ENCODE data around the gene ADAMTS7.
"Not testable (repeated sequence)": the region's sequence is repeated elsewhere in the genome, so short reads cannot be mapped to it uniquely, and the experiment has no call there.

ADAMTS7 gene

GRCh38 chr15:78831229-78832207 lies 20.3 kb upstream of the ADAMTS7 start:
- DNase-seq (ENCODE audit: low read depth in 2 of 2): no peak

- no peak for DNase-seq (ENCODE audit: low read depth in 2 of 2)
Observed at GRCh38 chr15:78830514-78831228, 19.4 kb upstream of the ADAMTS7 start.

- no peak for DNase-seq (ENCODE audit: low read depth in 2 of 2)
Observed at GRCh38 chr15:78828920-78829319, 17.7 kb upstream of the ADAMTS7 start.

- no peak for DNase-seq (ENCODE audit: low read depth in 2 of 2)
Observed at GRCh38 chr15:78822514-78822913, 11.2 kb upstream of the ADAMTS7 start.

GRCh38 chr15:78811825-78812183 lies 540 bp upstream of the ADAMTS7 start:
- DNase-seq (ENCODE audit: low read depth in 2 of 2): no peak

GRCh38 chr15:78810362-78811123 lies 721 bp downstream of the ADAMTS7 start:
- DNase-seq (ENCODE audit: low read depth in 2 of 2): no peak

- no peak for DNase-seq (ENCODE audit: low read depth in 2 of 2)
Observed at GRCh38 chr15:78810003-78810361, 1.3 kb downstream of the ADAMTS7 start.

GRCh38 chr15:78808550-78808949 lies 2.7 kb downstream of the ADAMTS7 start:
- peak in 1 of 2 donors; percentile 28 for DNase-seq (ENCODE audit: low read depth in 2 of 2)

GRCh38 chr15:78807359-78807758 lies 3.9 kb downstream of the ADAMTS7 start:
- no peak for DNase-seq (ENCODE audit: low read depth in 2 of 2)

- no peak for DNase-seq (ENCODE audit: low read depth in 2 of 2)
Observed at GRCh38 chr15:78804391-78804792, 6.9 kb downstream of the ADAMTS7 start.

- DNase-seq (ENCODE audit: low read depth in 2 of 2): no peak
Observed at GRCh38 chr15:78800806-78801205, 10.5 kb downstream of the ADAMTS7 start.

- DNase-seq (ENCODE audit: low read depth in 2 of 2): no peak
Observed at GRCh38 chr15:78800189-78800588, 11.1 kb downstream of the ADAMTS7 start.

GRCh38 chr15:78799102-78799501 lies 12.2 kb downstream of the ADAMTS7 start:
- DNase-seq (ENCODE audit: low read depth in 2 of 2): not testable (repeated sequence)

GRCh38 chr15:78798355-78798754 lies 12.9 kb downstream of the ADAMTS7 start:
- not testable (repeated sequence) for DNase-seq (ENCODE audit: low read depth in 2 of 2)

GRCh38 chr15:78797951-78798350 lies 13.3 kb downstream of the ADAMTS7 start:
- DNase-seq (ENCODE audit: low read depth in 2 of 2): no peak

- DNase-seq (ENCODE audit: low read depth in 2 of 2): no peak
Observed at GRCh38 chr15:78796510-78796909, 14.8 kb downstream of the ADAMTS7 start.

- no peak for DNase-seq (ENCODE audit: low read depth in 2 of 2)
Observed at GRCh38 chr15:78795043-78795442, 16.2 kb downstream of the ADAMTS7 start.

- DNase-seq (ENCODE audit: low read depth in 2 of 2): not testable (repeated sequence)
Observed at GRCh38 chr15:78794446-78794845, 16.8 kb downstream of the ADAMTS7 start.

GRCh38 chr15:78791357-78791756 lies 19.9 kb downstream of the ADAMTS7 start:
- no peak for DNase-seq (ENCODE audit: low read depth in 2 of 2)

- peak in 1 of 2 donors; percentile 11 for DNase-seq (ENCODE audit: low read depth in 2 of 2)
Observed at GRCh38 chr15:78790027-78790426, 21.2 kb downstream of the ADAMTS7 start.

GRCh38 chr15:78789615-78790014 lies 21.6 kb downstream of the ADAMTS7 start:
- DNase-seq (ENCODE audit: low read depth in 2 of 2): no peak

GRCh38 chr15:78788016-78788660 lies 23.1 kb downstream of the ADAMTS7 start:
- no peak for DNase-seq (ENCODE audit: low read depth in 2 of 2)

Measured in stimulated activated CD4-positive, alpha-beta T cell treated with anti-CD3 and anti-CD28 coated beads, Interleukin-15, amount 100 ng/mL, for 48 hours (primary cell).